8988T (cell line): Measurements from ENCODE around the gene BTBD2.

Experiments
- DNase-seq: peaks from one replicate; pipeline ENCODE4 v3.0.0; 2011

Gene BTBD2

GRCh38 chr19:2015608-2015950 lies at the start of gene BTBD2:
BTBD2 (minus strand) TSS chr19:2015714; CDS start chr19:2015703, 11 bp downstream.
- no peak for DNase-seq

GRCh38 chr19:2064788-2065524 lies 49.4 kb upstream of the BTBD2 start:
- no peak for DNase-seq

GRCh38 chr19:2064395-2064787 lies 48.9 kb upstream of the BTBD2 start:
- no peak for DNase-seq

GRCh38 chr19:2063824-2064223 lies 48.3 kb upstream of the BTBD2 start:
- DNase-seq: no peak

DNA sequence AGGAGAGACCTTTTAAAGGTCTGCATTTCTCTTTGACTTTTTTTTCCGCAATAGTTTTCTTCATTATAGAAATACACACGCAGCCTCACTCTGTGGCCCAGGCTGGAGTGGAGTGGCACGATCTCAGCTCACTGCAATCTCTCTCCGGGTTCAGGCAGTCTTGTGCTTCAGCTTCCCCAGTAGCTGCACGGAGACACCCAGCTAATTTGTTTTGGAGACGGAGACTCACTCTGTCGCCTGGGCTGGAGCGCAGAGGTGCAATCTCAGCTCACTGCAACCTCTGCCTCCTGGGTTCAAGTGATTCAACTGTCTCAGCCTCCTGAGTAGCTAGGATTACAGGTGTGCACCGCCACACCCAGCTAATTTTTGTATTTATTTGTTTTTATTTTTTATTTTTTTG lies 47.3 kb upstream of the BTBD2 start:
- no peak for DNase-seq

GRCh38 chr19:2062389-2062729 lies 46.8 kb upstream of the BTBD2 start:
- no peak for DNase-seq

- DNase-seq: peak; percentile 91
Measured at GRCh38 chr19:2061495-2062388, 46.2 kb upstream of the BTBD2 start.

DNA sequence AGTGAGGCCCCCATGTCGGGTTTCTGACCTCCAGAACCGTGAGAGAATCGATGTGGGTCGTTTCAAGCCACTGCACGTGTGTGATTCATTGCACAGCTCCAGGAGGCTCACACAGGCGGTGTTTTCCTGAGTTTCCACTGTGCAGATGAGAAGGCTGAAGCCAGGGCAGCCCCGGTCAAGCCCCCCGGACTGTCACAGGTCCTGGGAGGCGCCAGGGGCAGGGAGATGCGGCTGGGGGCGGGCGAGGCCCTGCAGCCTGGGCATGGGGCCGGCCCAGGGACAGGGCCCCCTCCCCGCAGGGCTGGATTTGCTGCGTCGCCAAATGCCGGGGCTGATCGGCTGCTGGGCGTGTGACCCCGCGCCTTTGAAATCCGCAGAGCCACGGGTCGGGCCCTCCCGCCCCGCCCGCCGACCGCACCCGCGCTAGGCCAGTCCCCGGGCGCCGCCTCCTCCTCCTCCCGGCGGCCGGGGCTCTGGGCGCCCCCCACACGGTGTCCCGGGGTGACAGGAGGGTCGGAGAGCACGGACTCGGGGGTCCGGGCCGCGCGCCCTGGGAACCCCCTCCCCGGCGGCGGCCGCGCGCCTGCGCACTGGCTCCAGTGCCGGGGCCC lies 45.5 kb upstream of the BTBD2 start:
- no peak for DNase-seq

DNA sequence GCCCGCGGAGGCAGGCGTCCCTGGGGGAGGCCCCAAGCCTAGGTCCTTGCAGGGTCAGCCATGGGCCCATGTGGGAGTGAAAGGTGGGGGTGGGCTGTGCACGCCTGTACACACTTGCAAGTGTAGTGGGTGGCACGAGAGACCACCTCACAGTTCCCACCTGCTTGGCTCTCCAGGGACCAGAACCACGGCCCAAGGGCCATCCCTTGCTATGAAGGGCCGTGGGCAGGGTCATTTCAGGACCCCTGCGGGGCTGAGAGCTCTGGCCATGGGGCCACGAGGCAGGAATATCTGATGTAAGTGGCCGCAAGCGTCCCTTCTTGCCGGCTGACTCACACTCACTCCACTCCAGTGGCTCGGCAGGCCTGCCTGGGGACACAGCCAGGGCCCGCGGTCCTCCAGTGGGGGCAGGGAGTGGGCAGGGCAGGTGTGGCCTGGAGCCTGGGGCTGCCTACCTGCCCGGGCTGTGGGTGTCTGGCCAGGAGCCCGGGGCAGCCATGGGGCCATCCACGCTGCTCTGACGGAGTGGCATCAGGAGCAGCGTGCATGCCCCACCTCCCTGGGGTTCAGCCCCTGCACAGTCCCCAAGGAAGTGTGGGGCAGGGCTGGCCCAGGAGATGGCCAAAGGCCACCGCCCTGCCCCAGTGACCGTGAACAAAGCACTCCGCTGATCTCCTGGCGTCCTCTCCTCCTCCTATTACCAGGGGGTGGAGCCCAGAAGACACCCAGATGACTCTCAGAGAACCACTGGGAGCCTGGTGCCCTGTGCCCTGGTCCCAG lies 44.1 kb upstream of the BTBD2 start:
- no peak for DNase-seq

- no peak for DNase-seq
Measured at GRCh38 chr19:2058570-2059421, 43.3 kb upstream of the BTBD2 start.

DNA sequence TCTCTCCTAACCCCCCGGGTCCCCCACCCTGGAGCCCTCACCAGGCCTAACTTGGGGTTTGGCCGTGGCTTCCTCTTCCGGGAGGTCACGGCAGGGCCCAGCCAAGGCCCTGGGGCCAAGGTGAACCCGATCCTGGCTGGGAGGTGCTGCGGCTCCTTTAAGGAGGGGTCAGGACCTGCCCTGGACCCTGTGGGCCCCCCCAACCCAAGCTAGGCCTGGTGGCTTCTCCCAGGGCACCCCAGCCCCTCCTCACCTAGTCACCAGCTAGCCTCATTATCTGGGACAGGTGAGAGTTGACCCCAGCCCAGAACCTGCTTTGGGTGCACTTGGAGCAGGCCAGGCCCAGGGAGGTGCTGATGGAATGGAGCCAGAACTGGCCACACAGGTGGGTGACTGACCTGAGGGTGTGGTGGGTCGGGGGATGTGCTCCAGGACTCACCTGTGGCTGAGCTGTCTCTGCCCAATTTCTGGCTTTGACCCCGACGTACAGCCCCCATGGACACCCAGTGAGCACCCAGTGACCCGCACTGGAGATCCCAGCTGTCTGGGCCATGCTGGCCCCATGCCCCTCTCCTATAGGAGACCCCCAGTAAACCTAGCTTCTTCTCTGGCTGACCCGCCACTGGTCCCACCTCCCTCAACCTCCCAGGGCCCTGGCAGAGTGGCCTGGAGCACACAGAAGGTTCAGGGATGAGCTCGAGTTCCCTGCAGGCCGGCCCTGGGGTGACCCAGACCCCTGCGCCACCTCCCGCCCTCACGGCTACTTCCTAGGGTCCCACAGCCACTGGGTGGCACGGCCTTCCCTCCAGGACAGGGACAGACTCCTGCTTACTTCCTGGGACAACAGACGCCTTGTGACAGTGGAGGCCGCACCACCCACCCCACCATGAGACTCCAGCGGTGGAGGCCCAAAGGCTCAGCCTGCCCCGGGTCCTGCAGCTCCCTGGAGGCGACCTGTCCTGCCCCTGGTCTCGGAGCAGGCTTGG lies 42.3 kb upstream of the BTBD2 start:
- no peak for DNase-seq

GRCh38 chr19:2056837-2057192 lies 41.3 kb upstream of the BTBD2 start:
- no peak for DNase-seq

- DNase-seq: peak; percentile 2
Measured at GRCh38 chr19:2055931-2056836, 40.7 kb upstream of the BTBD2 start.

DNA sequence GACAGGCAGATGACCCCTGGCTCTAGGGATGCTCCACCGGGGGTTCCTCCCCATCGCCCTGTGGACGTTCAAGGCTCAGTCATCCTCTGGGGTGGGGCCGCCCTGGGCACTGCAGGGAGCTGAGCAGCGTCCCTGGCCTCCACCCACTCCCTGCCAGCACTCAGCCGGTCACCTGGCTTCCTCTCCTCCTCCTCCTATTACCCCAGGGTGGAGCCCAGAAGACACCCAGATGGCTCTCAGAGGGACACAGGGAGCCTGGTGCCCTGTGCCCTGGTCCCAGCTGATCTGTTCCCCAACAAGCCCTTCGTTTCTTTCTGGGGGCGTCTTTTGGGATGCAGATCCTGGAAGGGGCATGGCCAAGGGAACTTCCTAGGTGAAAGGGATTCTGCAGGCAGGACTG lies 39.2 kb upstream of the BTBD2 start:
- DNase-seq: peak; percentile 2

- DNase-seq: no peak
Measured at GRCh38 chr19:2053601-2054389, 38.3 kb upstream of the BTBD2 start.

DNA sequence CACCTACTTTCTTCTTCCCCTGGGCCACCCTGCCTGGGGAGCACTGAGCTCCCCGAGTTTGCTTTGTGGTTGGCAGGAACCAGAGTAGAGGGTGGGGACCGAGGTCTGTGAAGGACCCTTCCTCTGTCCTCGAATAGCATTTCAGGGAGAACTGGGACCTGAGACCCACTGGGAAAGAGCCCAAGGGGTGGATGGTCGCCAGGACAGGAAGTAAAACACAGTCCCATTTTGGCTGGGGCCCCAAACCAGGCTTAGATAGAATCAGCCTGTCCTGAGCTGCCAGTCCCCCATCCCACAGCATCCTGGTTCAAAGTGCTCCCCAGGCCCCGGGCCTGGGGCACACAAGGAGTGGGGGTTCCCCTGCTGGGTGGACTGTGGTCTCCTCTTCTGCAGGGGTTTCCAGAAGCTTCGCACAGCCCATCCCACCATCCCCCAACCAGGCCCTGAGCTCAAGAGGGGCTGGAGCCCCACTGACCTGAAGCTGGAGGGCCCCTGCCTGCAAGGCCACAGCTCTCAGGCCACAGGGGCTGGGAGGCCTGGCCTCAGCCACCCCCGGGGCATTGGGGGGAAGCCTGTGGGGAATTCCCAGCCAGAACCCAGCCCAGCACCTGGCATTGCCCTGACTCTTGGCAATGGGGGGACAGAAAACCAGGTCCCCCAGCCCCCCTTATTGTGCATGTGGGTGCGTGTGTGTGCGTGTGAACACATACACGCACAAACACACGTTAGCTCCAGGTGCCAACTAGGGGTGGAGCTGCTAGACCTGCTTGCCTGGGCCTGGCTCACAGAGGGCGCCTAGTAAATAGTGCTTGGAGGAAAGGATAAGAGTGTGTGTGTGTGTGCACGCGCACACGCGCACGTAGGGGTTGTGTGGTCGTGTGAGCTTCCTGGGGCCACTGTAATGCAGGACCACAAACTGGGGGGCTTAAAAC lies 36.5 kb upstream of the BTBD2 start:
- DNase-seq: peak; percentile 6

DNA sequence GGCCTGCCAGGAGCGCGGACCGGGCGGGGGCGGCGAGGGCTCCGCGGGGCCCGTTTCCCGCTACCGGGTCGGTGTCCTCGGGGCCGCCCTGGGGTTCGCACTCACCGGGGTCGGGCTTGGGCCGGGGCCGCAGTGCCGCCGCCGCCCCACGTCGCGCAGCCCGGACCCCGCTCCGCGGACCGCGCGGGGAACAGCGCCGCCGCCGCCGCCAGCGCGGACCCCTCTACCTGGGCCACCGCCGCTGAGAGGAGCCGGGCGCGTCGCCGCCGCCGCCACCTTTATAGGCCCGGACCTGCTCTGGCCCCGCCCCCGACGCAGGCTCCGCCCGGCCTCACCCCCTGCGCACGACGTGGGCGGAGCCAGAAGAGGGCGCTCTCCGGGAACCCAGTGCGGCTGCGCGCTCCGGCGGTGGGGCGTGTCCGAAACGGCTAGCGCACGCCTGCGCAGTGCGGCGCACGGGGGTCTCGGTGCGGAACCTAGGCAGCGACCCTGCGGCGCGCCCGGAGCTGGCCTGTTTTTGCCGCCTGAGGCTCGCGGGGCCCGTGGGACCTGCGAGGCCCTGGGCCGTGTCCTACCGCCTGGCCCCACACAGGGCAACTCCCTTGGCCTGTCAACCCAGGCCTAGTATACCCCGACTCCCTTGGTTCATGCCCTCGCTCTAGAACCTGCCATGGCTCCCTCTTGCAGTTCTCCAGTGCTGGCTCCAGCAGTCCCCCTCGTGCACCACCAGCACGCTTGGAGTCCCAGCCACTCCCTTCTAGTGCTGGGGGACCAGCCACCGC lies 35.7 kb upstream of the BTBD2 start, which contains the start of gene MKNK2:
Gene MKNK2, minus strand, starts transcription at position 254 of the 782 bp plus-strand sequence. CDS start 393 bp downstream, outside the sequence.
- DNase-seq: peak; percentile 88
